GDM1 (cell line): Measurements from ENCODE around the gene PKIB.
A peak's percentile ranks its signal among the peaks of the same experiment; 100 is the strongest.
"Not testable (repeated sequence)": the region's sequence is repeated elsewhere in the genome, so short reads cannot be mapped to it uniquely, and the experiment has no call there.

ENCODE experiments used
- DNase-seq: peaks from one replicate; lab custom pipeline; 2025; lab: John Stamatoyannopoulos, UW

Gene PKIB

DNA sequence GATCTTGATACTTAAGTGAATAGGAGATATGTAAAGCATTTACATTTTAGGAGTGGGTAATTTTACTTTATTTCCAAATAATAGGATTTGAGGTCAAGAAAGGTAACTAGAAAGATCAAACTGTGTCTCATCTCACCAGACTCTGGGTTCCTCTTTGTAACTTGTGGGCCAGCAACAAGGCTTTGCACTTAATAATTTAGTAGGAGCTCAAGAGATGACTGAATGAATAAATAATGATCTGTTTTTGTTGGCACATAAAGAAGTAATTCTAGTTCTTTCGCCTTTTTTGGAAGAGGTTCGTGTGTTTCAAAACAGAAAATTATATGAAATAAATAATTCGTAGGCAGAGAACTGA is 101.9 kb downstream of the PKIB start:
- DNase-seq, result no peak

DNA sequence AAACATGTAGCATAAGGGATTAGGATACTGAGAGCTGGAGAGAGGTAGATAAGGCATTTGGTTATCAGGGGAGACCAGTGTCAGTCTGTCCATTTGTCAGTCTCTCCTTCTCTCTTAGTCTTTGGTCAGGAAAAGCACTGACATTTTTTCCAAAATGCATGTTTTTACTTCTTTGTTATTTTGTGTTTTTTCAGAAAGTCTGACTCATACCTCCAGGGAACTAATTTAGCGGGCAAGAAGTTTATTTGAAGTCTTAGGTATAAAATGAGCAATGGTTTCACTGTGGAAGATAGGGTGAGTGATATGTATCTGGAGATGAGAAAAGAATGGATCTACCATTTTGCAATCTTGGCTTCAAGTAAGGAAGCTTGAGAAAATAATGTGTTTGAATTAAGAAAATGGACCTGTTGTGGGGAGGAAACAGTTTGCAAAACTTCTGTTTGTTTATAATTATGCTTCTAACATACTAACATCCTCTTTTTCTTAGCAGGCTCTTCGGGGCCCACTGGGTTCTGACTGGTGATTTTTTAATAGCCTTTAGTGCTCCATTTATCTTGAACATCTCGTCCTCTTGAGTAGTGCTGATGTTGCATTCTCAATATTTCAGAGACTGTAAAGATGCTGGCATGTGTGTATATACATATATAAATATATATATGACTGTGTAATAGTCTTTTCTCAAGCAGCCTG is 102.4 kb downstream of the PKIB start:
- no peak for DNase-seq

DNA sequence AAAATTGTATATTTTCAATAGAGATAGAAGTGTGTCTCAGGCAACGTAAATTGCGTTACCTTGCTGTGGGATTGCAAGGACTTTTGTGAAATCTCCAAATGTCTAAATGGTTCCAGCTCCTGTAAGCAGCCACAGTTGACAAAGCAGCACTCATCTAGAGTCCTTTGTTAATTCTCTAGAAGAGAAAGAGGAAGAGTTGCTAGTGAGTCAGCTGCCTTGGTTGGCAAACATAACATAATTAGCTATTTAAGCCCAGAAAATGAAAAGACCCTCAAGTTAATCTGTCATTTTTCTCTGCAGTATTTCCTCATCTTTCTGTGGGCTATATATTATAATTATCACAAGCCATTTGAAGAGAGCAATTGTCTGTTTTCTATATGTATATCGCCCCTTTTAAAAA is 102.9 kb downstream of the PKIB start:
- DNase-seq, result no peak

DNA sequence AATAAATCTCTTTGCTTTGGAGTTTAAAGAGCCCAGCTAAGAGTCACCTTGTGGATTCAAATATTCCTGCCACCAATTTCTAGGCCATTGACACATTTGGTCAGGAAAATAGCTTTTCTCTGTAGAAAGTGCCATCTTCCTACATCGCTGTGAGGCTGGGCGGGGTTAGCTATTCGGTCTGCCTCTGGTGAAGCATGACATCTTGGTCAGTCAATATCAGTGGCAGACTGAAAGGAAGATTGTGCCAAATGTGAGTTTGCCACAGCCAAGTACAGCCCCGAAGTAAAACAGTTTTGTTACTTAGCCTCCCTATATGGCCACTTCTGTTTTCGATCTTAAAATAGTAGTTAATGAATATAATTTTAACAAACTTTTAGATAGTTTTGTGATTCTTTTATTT is 103.9 kb downstream of the PKIB start:
- DNase-seq, result no peak

DNA sequence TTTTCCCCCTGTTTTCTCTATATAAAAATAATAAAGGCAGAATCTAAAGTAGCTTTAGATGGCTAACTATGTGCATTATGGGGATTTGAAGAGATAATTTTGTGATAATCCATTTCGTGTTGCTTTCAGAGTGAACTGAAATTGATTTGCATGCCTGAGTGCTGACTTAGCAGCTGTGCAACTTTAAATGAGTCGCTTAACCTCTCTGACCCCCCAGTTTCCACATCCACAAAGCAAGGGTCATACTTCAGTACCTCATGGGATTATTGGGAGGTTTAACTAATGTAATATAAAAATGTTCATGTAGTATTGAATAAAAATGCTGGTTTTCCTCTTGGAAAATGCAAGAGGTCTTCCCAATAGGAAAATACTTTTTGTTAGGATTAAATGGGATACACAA is 105.5 kb downstream of the PKIB start:
- DNase-seq, result no peak

DNA sequence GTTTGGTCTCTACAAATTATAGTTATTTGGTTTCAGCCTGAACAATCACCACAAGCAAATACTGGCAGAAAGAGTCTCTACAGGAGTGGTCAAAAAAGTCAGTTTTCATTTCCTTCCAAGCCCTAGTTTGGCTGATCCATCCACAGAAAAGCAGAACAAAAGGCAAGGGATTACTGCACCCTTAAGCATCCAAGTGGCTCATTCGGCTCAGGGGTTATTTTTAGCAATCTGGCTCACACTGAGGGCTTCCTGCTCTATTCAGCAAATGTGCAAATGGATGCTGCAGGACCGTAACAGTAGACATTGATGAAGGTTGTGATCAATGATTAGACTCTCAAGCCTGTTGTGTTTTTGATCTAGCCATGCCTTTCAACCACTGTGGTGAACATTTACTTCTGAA is 107.1 kb downstream of the PKIB start:
- DNase-seq, result peak; percentile 17

DNA sequence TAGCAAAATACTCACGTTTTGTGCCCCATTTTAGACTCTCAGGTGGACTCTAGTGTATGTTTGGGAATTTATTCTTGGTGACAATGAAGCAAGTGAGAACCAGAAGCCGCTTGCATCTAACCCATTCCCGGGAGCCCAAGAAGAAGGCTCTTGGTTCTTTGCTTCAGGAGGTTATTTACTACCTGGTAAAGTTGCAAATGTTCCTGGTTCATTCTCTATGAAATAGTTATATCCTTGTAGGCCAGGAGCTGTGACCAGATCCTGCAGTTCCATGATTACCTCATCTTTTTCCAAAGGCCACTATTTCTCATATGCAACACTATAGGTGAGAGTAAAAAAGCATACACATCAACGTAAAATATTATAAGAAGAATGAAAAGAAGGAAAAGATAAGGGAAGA is 108.4 kb downstream of the PKIB start:
- no peak for DNase-seq

DNA sequence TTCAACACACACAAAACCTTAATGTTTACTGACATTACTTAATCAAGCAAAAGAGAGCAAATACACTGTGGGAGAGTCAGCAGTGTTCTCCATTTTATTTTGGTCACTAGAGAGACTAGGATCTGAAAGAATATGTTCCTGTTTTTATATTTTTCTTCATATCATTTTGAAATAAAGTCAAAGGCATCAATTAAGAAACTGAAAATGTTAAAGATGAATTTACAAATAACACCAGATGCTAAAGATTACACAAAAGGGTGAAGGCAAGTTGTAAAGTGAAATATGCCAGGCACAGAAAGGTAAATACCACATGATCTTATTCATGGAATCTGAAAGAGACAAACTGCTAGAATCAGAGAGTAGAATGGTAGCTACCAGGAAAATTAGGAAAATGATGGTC is 109.0 kb downstream of the PKIB start:
- no peak for DNase-seq

DNA sequence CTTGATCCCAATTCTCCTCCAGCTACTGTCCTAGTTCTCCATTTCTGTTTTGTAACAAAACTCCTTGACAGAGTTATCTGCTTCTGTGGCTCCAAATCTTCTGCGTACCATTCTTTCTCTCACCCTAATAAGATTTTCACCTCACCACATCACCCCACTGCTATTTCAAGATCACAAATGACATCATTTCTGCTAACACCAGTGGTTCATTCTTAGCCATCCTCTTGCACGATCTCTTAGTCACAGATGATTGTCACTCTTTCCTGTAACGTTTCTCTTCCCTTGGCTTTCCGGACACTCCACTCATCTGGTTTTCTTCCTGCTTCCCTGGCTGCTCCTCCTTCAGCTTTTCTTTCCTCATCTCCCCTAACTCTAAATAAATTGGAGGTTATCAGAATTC is 112.5 kb downstream of the PKIB start:
- no peak for DNase-seq

DNA sequence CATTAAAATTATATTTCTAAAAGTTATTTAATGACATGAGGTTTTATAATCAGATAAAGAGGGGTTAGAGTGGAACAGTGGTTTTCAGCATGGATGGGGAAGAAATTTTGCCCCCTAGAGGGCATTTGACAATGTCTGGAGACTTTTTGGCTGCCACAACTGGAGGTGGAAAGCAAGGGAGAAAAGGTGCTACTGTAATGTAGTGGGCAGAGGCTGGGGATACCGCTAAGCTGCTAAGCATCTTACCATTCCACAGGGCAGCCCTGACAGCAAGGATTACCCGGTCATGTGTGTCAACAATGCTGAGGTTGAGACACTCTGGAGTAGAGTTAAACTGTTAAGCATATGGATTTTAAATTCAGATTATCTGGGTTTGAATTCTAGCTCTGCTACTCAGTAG is 116.4 kb downstream of the PKIB start:
- DNase-seq, result no peak

DNA sequence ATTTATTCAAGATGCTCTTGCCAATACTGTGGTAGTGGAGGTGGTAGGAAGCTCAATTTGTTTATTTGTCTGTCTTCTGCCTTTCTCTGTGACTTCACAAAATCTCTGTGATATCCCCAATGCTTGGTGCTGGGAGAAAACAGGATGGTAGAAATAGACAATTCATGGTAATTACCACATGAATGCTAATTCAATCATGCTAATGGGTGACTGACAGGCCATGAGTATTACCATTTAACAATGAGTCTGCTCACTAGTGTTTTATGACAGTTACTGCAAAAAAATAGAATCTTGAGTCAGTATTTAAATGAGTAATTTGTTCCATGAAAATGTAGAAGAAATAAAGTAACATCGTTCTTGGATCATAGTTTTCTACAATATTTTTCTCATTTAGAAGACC is 117.0 kb downstream of the PKIB start:
- no peak for DNase-seq

DNA sequence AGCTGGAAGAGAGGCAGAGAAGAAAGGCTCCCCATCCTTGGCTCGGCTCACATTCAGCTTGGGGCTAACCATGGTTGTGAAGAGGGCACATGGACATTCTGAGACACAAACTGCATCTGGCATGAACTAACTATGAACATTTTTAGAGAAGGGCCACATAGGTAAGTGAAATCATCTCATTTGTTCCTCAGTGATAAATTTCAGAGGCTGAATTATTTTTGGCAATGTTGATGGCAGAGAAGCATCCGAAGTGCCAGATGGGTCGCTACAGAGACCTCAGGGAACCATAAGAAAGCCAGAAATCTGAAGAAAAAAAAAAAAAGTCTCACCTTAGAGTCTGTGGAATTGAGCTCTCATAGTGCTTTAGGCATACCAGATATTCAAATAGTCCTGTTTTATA is 120.1 kb downstream of the PKIB start:
- no peak for DNase-seq

DNA sequence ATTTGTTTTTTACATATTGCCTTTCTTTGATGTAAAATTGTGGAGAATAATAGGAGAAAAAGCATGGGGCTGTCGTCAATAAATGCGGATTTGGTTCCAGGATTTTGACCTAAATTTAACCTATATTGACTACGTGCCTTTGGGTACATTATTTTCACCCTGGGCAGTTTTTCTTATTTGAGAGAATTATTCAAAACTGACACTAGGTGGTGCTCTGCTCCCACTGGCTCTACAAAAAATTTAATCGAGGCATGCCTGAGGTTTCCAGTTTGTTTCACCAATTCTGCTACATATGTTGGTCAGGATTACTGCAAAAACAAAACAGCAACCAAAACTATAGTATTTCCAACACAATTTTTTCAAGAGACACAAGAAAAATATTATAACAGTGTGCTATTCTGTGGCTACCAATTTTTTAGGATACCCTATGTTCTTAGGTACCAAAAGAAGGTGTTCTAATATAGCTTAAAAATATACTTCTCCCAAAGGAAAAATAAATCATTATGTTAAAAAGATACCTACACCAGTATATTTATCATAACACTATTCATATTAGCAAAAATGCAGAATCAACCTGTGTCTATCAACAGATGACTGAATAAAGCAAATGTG is 120.7 kb downstream of the PKIB start:
- no peak for DNase-seq

DNA sequence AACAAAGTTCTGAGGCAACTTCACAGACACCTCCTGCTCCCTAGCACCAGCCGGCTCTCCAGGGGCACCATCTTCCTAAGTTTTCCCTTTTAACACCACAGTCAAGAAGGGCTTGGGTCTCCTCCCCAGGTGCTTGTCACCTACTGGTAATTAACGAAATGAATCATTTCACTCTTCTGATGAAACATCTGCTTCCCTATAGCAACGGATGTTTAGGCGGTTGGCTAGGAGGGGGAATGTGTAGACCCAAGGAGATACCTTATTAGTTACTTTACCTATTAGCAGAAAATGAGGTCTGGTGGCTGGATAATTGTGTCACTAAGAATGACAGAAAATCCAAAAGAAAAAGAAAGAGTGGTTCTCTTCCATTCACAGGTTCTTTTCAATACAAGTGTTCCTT is 123.1 kb downstream of the PKIB start:
- no peak for DNase-seq

DNA sequence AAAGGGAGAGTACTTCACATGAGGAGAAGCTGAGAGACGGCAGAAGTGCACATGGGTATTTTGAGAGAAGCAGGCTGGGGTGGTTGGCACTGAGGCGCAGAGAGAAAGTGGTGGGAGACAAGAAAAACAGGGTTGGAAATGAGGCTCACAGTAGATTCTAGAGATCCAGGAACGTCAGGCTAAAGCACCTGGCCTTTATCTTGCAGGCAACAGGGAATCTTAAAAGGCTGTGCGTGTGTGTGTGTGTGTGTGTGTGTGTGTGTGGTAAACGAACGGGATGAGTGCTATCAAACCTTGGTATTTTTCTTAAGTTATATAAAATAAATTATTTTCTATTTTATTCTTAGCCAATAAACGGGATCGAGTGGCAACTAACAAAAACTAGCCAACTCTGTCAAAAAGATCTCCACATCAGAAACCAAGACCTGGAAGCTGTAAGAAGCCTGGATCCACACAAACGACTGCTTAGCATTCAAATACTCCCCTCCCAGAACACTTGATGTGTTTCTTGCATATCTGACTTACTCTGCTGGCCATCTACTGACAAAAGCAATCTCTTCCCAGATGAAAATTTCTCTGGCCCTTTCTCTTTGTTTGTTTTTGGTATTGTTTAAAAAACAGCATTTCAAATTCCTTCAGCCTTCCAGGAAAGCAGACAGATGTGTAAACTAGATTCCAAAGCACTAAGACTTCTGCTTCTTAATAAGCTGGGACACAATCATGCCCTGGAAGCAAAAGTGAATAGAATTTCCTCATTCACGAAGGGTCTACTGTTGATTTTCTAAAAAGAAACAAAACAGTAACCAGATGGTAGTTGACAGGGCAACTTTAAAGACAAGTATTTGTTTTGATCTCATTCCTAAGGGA is 124.6 kb downstream of the PKIB start:
- no peak for DNase-seq

DNA sequence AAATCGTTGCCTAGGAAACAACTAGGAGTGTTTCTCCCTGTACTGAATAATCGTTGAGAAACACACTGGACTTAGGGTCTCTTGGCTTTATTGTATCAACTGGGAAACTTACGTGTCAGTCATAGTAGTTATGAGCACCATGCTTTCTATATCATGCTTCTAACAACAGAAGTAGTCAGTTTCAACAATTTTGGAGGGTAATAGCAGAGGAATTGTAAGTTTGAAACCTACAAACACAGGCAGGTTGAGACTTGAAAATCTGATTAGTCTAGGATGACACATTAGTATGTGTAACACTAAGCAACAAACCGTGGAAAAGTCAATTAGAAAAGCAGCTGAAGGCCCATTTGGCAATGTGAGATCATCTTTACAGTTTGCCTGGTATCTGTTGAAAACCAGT is 125.4 kb downstream of the PKIB start:
- no peak for DNase-seq

DNA sequence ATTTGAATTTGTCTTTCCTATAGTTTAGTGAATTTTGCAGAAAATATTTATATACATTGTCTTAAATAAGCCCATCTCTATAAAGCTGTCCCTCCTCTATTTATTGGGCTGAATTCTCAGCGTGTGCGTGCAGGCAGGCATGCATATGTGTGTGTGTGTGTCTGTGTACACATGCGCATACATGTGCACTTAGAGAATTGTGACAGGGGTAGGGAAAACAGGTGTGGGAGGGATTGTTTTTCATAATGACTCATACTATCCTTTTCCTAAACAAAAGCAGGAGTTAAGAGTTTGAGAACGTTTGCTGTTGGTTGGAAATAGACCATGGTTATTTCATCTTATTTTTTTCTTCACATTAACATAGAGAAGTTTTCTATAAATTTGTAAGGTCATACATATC is 126.0 kb downstream of the PKIB start:
- DNase-seq, result no peak

DNA sequence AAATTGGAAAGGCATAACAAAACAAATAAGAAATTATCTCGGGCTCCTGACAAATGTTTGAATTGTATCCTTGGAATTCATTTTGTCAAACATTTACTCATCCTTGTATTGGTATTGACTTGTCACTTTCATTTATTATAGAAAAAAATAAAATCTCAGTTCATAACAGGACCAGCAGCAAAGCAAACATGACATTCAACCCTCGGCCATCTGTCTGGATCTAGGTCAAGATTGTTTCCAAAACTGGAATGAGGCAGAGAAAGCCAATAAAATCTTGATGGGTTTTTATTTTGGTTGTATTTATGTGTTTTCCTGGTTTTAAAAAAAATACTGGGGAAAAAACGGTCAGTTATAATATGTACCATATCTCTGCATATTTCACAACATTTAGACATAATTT is 126.4 kb downstream of the PKIB start:
- DNase-seq, result no peak

DNA sequence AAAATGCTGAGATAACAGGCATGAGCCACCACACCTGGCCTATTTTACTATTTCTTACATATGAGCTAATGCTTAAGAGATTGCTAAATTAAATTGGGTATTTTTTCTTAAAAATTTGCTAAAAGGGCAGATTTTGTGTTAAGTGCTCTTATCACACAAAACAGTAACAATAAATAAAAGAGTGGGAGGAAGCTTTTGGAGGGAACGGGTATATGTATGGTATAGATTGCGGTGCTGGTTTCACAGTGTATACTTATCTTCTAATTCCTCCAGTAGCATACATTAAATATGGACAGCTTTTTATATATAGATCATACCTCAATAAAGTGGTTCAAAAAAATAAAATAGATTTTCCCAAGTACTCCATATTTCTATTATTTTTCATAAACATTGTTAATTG is 129.9 kb downstream of the PKIB start:
- no peak for DNase-seq

DNA sequence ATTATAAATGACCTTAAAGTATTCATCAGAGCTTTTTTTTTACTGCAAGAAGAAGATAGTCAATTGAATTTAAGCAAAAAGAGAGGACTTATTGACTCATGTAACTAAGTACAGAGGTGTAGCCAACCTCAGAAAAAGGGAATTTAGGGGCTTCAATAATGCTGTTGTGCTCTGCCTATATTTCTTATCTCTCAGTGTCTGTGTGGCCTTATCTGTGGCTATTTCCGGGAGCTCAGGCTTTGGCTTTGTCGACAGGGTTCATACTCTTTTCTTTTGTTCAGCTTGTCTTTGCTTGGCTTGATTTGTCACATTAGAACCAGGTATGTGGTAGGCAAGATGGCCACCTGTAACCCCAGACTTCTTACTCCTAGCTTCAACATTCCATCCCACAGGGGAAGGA is 130.7 kb downstream of the PKIB start:
- DNase-seq, result no peak

DNA sequence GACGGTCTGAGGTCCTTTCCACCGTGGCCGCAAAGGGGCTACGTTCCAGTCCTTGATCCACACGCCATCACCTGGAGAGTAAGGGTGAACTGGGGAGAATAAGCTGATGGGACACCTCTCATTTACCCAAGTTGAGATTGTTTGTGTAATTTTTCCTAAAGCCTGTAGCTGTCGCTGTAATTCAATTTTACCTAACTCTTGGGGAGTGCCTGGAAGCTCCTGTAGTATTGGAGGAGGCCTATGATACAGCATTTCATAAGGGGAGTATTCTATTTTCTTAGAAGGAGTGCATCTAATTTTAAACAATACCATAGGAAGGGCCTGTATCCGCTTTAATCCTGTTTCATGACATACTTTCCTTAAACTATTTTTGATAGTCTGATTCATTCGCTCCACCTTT is 134.0 kb downstream of the PKIB start:
- not testable (repeated sequence) for DNase-seq

DNA sequence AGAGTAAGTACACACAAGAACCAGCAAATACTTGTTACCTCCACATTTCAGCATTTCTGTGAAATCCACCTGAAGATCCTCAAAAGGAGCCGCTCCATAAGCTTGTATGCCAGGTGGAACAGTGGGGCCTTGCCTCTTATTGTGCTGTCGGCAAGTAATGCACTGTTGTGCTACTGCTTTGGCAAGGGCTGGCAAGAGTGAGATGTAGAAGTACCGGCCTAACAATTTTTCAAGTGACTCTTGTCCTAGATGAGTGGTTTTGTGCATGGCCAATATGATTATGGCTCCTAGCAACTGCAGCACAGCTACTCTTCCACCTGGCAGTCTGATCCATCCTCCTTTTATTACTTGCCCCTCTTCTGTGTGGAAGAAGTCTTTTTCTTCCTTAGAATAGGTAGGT is 134.7 kb downstream of the PKIB start:
- not testable (repeated sequence) for DNase-seq

DNA sequence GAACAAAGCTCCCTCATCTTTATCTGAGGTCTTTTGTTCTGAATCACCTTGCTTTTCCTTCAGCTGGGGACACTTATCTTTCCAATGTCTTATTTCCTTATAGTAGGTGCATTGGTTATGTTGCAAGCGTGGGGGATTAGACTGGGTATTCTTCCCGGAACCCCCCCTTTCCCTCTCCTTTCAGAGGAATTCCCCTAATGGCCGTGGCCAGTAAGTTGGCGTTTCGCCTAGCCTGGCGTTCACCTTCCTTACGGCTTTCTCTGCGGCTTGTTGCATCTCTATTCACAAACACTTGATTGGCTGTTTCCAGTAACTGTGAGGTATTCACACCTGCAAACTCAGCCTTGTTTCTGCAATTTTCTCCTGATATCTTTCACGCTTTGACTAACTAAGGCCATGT is 136.5 kb downstream of the PKIB start:
- no peak for DNase-seq
